Measurements from ENCODE around the gene SNAP29.
"Not testable (repeated sequence)": the region's sequence is repeated elsewhere in the genome, so short reads cannot be mapped to it uniquely, and the experiment has no call there.

SNAP29 gene

DNA sequence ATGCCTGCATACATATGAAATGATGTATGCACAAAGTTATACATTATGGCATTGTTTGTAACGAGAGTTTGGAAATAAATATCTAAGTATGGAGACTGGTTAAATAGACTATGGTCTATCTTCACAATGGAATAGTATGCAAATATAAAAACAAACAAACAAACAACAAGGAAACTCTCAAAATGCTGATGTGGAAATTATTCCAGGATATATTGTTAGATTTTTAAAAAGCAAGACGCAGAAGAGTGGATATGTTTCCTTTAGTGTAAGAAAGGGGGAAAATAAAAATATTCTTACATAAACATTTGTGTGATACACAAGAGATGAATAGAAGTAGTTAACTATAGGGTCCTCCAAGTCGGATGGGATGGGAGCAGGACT is 47.6 kb downstream of the SNAP29 start:
- Histone ChIP-seq H3K4me3 (ENCODE audit: low read length) (no peak overlapping the region), H3K4me2 (ENCODE audit: low read length) (no peak overlapping the region), H3K9ac (ENCODE audit: low read depth, low read length) (no peak overlapping the region), H3K27me3 (ENCODE audit: control insufficient read depth, insufficient read depth, low read length) (no peaks in the 10 kb centered on the region), H3K4me1 (ENCODE audit: control insufficient read depth, insufficient read depth, low read length) (peaks cover 25% of the 10 kb centered on the region), H3K36me3 (ENCODE audit: insufficient read depth, low read length) (no peaks in the 10 kb centered on the region), H3K9me3 (replicated peaks; ENCODE audit: low read length) (no peaks in the 10 kb centered on the region)

- not testable (repeated sequence) for H3K9ac ChIP-seq (ENCODE audit: low read depth, low read length); H3K4me2 ChIP-seq (ENCODE audit: low read length); H3K4me3 ChIP-seq (ENCODE audit: low read length); H3K27me3 ChIP-seq (ENCODE audit: control insufficient read depth, insufficient read depth, low read length); H3K9me3 ChIP-seq (replicated peaks; ENCODE audit: low read length); H3K36me3 ChIP-seq (ENCODE audit: insufficient read depth, low read length)
- peaks cover 25% of the 10 kb centered on the region for H3K4me1 ChIP-seq (ENCODE audit: control insufficient read depth, insufficient read depth, low read length)
Observed at GRCh38 chr22:20908717-20909116, 49.9 kb downstream of the SNAP29 start.

- H3K4me3 ChIP-seq (ENCODE audit: low read length), result no peak overlapping the region
- no peaks in the 10 kb centered on the region for H3K27me3 ChIP-seq (ENCODE audit: control insufficient read depth, insufficient read depth, low read length)
- no peaks in the 10 kb centered on the region for H3K36me3 ChIP-seq (ENCODE audit: insufficient read depth, low read length)
- H3K4me2 ChIP-seq (ENCODE audit: low read length), result no peak overlapping the region
- H3K4me1 ChIP-seq (ENCODE audit: control insufficient read depth, insufficient read depth, low read length), result peaks cover 18% of the 10 kb centered on the region
- no peaks in the 10 kb centered on the region for H3K9me3 ChIP-seq (replicated peaks; ENCODE audit: low read length)
- H3K9ac ChIP-seq (ENCODE audit: low read depth, low read length), result no peak overlapping the region
Observed at GRCh38 chr22:20909543-20910303, 50.9 kb downstream of the SNAP29 start.

DNA sequence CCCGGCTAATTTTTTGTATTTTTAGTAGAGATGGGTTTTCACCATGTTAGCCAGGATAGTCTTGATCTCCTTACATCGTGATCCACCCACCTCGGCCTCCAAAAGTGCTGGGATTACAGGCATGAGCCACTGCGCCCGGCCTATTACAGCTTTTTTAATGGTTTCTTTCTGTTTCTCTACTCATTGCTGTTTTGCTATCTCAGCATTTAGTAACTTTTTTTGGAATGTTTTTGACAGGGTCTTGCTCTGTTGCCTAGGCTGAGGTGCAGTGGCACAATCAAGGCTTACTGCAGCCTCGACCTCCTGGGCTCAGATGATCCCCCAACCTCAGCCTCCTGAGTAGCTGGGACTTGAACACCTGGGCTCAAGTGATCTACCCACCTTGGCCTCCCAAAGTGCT is 53.7 kb downstream of the SNAP29 start:
- no peak overlapping the region for H3K9ac ChIP-seq (ENCODE audit: low read depth, low read length)
- H3K4me3 ChIP-seq (ENCODE audit: low read length), result no peak overlapping the region
- peaks cover 3% of the 10 kb centered on the region for H3K4me1 ChIP-seq (ENCODE audit: control insufficient read depth, insufficient read depth, low read length)
- no peaks in the 10 kb centered on the region for H3K36me3 ChIP-seq (ENCODE audit: insufficient read depth, low read length)
- no peak overlapping the region for H3K4me2 ChIP-seq (ENCODE audit: low read length)
- H3K9me3 ChIP-seq (replicated peaks; ENCODE audit: low read length), result no peaks in the 10 kb centered on the region
- no peaks in the 10 kb centered on the region for H3K27me3 ChIP-seq (ENCODE audit: control insufficient read depth, insufficient read depth, low read length)

DNA sequence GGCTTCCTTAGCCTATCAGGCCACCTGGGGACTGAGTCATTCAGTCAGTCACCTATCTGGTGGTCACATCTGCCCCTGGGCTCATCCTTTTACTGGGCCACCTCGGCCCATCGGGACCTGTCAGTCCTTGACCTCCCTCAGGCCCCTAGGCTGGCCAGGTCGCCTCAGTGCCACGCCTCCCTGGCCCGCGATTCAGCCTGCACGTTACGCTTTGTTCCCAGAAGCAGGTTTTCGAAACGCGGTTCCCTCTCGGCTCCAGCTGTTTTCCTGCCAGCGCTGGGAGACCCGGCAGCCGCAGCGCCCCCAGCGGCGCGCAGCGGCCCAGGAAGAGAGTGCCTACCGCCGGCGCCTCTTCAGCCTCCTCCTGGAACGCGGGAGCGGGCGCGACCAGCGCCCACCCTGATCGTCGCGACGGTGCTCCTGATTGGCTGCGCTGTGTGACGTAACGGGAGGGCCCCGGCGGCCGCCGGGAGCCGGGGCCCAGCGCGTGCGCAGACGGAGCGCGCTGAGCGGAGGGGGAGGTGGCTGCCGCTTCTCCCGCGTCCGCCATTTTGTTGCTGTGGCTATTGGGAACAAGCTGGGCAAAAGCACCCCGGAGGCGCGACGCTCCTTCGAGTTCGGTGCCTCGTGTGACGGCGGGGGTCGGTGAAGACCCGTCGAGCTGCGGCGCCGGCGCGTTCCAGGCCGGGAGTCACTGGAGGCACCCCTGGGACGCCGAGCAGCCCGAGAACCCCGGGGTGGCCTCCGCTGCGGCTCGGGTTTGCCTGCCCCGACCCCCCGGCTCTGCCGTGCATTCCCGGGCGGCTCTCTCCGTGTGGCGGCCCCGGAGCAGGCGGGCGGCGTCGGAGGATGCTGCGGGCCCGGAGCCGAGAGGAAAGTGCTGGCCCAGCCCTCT is 58.4 kb downstream of the SNAP29 start, which contains the start of gene CRKL:
CRKL (plus strand) TSS at position 492 of the 895 bp plus-strand sequence. CDS start 528 bp downstream, outside the sequence.
- no peaks in the 10 kb centered on the region for H3K36me3 ChIP-seq (ENCODE audit: insufficient read depth, low read length)
- no peaks in the 10 kb centered on the region for H3K27me3 ChIP-seq (ENCODE audit: control insufficient read depth, insufficient read depth, low read length)
- peaks cover 12% of the 10 kb centered on the region for H3K4me1 ChIP-seq (ENCODE audit: control insufficient read depth, insufficient read depth, low read length)
- peak within 1 kb of the TSS; percentile 95 for H3K9ac ChIP-seq (ENCODE audit: low read depth, low read length)
- H3K4me2 ChIP-seq (ENCODE audit: low read length), result peak within 1 kb of the TSS; percentile 98
- H3K4me3 ChIP-seq (ENCODE audit: low read length), result peak within 1 kb of the TSS; percentile 98
- H3K9me3 ChIP-seq (replicated peaks; ENCODE audit: low read length), result no peaks in the 10 kb centered on the region

- Histone ChIP-seq H3K27me3 (ENCODE audit: control insufficient read depth, insufficient read depth, low read length) (no peaks in the 10 kb centered on the region), H3K9ac (ENCODE audit: low read depth, low read length) (peak overlapping the region; percentile 95), H3K9me3 (replicated peaks; ENCODE audit: low read length) (no peaks in the 10 kb centered on the region), H3K4me2 (ENCODE audit: low read length) (peak overlapping the region; percentile 84), H3K36me3 (ENCODE audit: insufficient read depth, low read length) (no peaks in the 10 kb centered on the region), H3K4me1 (ENCODE audit: control insufficient read depth, insufficient read depth, low read length) (peaks cover 19% of the 10 kb centered on the region), H3K4me3 (ENCODE audit: low read length) (peak overlapping the region; percentile 98)
Observed at GRCh38 chr22:20918663-20919218, 59.9 kb downstream of the SNAP29 start.

- Histone ChIP-seq H3K4me1 (ENCODE audit: control insufficient read depth, insufficient read depth, low read length) (peaks cover 19% of the 10 kb centered on the region), H3K4me2 (ENCODE audit: low read length) (peak overlapping the region; percentile 84), H3K9ac (ENCODE audit: low read depth, low read length) (peak overlapping the region; percentile 95), H3K36me3 (ENCODE audit: insufficient read depth, low read length) (no peaks in the 10 kb centered on the region), H3K27me3 (ENCODE audit: control insufficient read depth, insufficient read depth, low read length) (no peaks in the 10 kb centered on the region), H3K9me3 (replicated peaks; ENCODE audit: low read length) (no peaks in the 10 kb centered on the region), H3K4me3 (ENCODE audit: low read length) (peak overlapping the region; percentile 98)
Observed at GRCh38 chr22:20919718-20920117, 60.9 kb downstream of the SNAP29 start.

DNA sequence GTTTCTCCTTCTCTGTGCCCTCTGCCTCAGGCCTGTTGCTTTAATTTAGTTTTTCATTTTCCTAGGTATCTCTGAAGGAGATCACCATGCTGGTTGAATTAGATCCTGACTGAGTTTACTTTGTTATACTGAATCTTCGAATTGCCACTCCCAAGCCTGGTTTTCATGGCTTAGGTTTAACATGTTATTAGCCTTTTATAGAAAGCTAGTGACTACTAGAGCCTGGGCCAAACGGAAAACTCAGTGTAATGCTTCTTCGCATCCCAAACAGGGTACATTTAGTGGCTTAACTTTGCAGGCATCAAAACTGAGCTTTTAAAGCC is 62.0 kb downstream of the SNAP29 start:
- Histone ChIP-seq H3K9ac (ENCODE audit: low read depth, low read length) (peak overlapping the region; percentile 95), H3K27me3 (ENCODE audit: control insufficient read depth, insufficient read depth, low read length) (no peaks in the 10 kb centered on the region), H3K4me2 (ENCODE audit: low read length) (peak overlapping the region; percentile 84), H3K4me1 (ENCODE audit: control insufficient read depth, insufficient read depth, low read length) (peaks cover 19% of the 10 kb centered on the region), H3K36me3 (ENCODE audit: insufficient read depth, low read length) (peaks cover 5% of the 10 kb centered on the region), H3K9me3 (replicated peaks; ENCODE audit: low read length) (no peaks in the 10 kb centered on the region), H3K4me3 (ENCODE audit: low read length) (peak overlapping the region; percentile 98)

DNA sequence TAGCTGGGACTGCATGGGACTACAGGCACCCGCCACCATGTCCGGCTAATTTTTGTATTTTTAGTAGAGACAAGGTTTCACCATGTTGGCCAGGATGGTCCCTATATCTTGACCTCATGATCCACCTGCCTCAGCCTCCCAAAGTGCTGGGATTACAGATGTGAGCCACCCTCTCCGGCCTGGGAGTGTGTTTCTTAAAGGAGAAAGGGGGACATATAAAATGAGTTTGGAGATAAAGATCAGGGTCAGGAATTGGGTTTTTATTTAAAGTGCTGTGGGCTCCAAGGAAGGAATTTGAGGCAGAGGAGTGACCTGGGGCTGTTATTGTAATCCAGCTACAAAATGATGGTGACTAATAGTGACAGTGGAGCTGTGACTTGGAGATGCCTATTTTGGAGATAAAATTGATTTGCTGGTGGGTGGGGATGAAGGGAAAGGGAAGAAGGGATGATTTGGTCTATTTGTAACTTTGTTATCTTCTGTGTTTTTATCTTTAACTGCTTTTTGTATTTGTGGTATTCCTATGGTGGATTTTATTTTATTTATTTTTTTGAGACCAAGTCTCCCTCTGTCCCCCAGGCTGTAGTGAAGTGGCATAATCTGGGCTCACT is 63.4 kb downstream of the SNAP29 start:
- Histone ChIP-seq H3K4me3 (ENCODE audit: low read length) (no peak overlapping the region), H3K27me3 (ENCODE audit: control insufficient read depth, insufficient read depth, low read length) (no peaks in the 10 kb centered on the region), H3K4me1 (ENCODE audit: control insufficient read depth, insufficient read depth, low read length) (peaks cover 16% of the 10 kb centered on the region), H3K9ac (ENCODE audit: low read depth, low read length) (no peak overlapping the region), H3K36me3 (ENCODE audit: insufficient read depth, low read length) (peaks cover 5% of the 10 kb centered on the region), H3K9me3 (replicated peaks; ENCODE audit: low read length) (no peaks in the 10 kb centered on the region), H3K4me2 (ENCODE audit: low read length) (peak overlapping the region; percentile 20)

DNA sequence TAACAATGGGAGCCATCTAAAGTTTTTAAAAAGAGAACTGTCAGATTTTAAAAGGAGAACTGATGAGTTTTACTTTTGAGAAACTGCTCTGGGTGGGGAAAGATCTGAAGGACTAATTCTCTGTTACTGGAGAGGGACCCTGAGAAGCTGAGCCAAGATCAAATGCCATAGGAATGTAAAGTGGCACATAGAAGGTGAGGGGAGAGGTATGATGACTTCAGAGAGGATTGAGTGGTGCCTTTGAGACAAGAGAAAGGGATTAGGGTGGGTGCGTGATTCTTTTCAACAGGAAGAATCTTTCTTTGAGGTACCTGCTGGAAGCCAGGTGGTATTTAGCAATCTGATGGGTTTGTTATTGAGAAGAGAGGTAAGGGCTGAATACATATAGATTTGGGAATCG is 67.4 kb downstream of the SNAP29 start:
- Histone ChIP-seq H3K4me3 (ENCODE audit: low read length) (no peak overlapping the region), H3K9me3 (replicated peaks; ENCODE audit: low read length) (no peaks in the 10 kb centered on the region), H3K4me2 (ENCODE audit: low read length) (no peak overlapping the region), H3K27me3 (ENCODE audit: control insufficient read depth, insufficient read depth, low read length) (no peaks in the 10 kb centered on the region), H3K9ac (ENCODE audit: low read depth, low read length) (no peak overlapping the region), H3K36me3 (ENCODE audit: insufficient read depth, low read length) (peaks cover 5% of the 10 kb centered on the region), H3K4me1 (ENCODE audit: control insufficient read depth, insufficient read depth, low read length) (peaks cover 8% of the 10 kb centered on the region)

- Histone ChIP-seq H3K4me1 (ENCODE audit: control insufficient read depth, insufficient read depth, low read length) (no peaks in the 10 kb centered on the region), H3K4me3 (ENCODE audit: low read length) (no peak overlapping the region), H3K9me3 (replicated peaks; ENCODE audit: low read length) (no peaks in the 10 kb centered on the region), H3K4me2 (ENCODE audit: low read length) (no peak overlapping the region), H3K9ac (ENCODE audit: low read depth, low read length) (no peak overlapping the region), H3K27me3 (ENCODE audit: control insufficient read depth, insufficient read depth, low read length) (no peaks in the 10 kb centered on the region), H3K36me3 (ENCODE audit: insufficient read depth, low read length) (peaks cover 5% of the 10 kb centered on the region)
Observed at GRCh38 chr22:20927940-20928572, 69.2 kb downstream of the SNAP29 start.

Measured in skeletal muscle satellite cell (primary cell).